ENCODE results near the gene RFX2. TPM values are rescaled to one million over a fixed set of nuclear protein-coding genes. Genes with fewer than 3 reads are reported as not detected.
"Not testable (repeated sequence)": the region's sequence is repeated elsewhere in the genome, so short reads cannot be mapped to it uniquely, and the experiment has no call there.

The RFX2 gene
- total and polyA plus RNA-seq, 2 experiments from 2014 or later, result 2.3 to 4.9 TPM

DNA sequence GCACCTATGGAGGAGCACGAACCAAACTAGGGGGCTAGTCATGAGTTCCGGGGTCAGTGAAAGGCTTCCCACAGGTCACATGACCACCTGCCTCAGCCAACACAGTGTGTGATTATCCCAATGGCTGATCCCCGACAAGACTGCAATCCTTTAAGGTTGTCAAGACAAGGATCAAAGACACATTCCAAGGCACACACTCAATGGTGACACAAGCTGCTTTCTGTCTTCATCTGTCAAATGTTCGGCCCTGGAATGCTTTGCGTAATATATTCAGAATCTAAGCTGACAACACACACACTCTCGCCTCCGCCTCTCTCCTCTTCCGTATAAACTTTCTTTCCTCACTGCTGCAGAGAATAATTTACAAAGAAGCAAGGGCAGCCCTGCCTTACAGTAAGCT is 144.1 kb downstream of the RFX2 start:
- Histone ChIP-seq H3K79me2 (peaks cover 94% of the 10 kb centered on the region), H3K36me3 (replicated peaks; ENCODE audit: insufficient read depth, low read depth) (no peaks in the 10 kb centered on the region), H3K4me1 (ENCODE audit: insufficient read depth) (peaks cover 59% of the 10 kb centered on the region), H3K4me3 (no peak overlapping the region), H3K27me3 (no peaks in the 10 kb centered on the region), H3K9me2 (replicated peaks; ENCODE audit: insufficient read depth) (no peaks in the 10 kb centered on the region), H2AFZ (no peak overlapping the region), H4K20me1 (ENCODE audit: insufficient read depth, poor library complexity, severe bottlenecking) (peaks cover 69% of the 10 kb centered on the region), H3K4me2 (peak overlapping the region; percentile 55), H3K9me3 (ENCODE audit: low read depth) (no peaks in the 10 kb centered on the region), H3K27ac (peak overlapping the region; percentile 71)
- 47% methylated on average over 8 of the region's 8 CpGs for WGBS (ENCODE audit: low lambda C conversion rate, missing lambda C conversion rate)
- peak; percentile 72 for DNase-seq (ENCODE audit: low spot score)
- TF ChIP-seq, protein P1, sequence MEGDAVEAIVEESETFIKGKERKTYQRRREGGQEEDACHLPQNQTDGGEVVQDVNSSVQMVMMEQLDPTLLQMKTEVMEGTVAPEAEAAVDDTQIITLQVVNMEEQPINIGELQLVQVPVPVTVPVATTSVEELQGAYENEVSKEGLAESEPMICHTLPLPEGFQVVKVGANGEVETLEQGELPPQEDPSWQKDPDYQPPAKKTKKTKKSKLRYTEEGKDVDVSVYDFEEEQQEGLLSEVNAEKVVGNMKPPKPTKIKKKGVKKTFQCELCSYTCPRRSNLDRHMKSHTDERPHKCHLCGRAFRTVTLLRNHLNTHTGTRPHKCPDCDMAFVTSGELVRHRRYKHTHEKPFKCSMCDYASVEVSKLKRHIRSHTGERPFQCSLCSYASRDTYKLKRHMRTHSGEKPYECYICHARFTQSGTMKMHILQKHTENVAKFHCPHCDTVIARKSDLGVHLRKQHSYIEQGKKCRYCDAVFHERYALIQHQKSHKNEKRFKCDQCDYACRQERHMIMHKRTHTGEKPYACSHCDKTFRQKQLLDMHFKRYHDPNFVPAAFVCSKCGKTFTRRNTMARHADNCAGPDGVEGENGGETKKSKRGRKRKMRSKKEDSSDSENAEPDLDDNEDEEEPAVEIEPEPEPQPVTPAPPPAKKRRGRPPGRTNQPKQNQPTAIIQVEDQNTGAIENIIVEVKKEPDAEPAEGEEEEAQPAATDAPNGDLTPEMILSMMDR (IDR thresholded peaks at IDR 0.05; ENCODE audit: poor library complexity), result no peak
- TF ChIP-seq EZH2 (IDR thresholded peaks at IDR 0.05; ENCODE audit: borderline replicate concordance), result no peak
- no peak for TF ChIP-seq EZH2phosphoT487 (IDR thresholded peaks at IDR 0.05; ENCODE audit: low read depth, severe bottlenecking, unreplicated experiment)

DNA sequence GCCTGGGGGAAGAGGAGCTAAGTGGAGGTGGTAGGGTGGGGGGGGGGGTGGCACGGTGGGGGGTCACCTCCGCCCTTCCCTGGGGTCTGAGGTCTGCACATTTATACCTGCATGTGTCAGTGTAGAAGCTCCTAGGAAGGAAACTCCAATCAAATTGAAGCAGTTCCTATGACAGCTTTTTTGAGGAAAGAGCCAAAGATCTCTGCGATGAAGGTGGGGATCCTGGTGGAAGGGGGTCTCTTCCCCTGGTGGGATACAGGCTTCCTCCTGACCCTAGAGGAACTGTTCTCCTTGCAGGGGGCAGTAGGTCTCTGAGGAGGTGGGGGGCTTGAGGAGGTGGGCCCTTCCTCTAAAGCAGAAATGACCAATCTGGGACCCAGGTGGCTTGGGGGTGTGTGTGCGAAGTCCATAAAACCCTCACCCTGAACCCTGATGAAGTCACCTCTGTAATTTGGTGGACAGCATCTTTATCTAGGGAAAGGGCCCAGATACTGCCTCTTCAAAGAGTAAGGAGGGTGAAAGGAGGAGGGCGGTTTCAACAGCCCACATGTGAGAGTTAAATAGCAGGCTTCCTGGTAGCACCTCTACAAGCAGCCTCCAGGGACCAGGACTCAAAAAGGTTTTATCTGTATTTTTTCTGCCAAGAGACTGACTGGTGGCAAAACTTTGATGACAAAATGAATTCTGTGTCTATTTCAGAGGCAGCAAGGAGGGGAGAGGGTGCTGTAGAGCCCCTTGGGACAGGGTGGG is 145.3 kb downstream of the RFX2 start:
- no peaks in the 10 kb centered on the region for H3K9me2 ChIP-seq (replicated peaks; ENCODE audit: insufficient read depth)
- TF ChIP-seq, protein P1 (IDR thresholded peaks at IDR 0.05; ENCODE audit: poor library complexity), result no peak
- no peak for TF ChIP-seq EZH2 (IDR thresholded peaks at IDR 0.05; ENCODE audit: borderline replicate concordance)
- TF ChIP-seq EZH2phosphoT487 (IDR thresholded peaks at IDR 0.05; ENCODE audit: low read depth, severe bottlenecking, unreplicated experiment), result no peak
- DNase-seq (ENCODE audit: low spot score), result no peak
- peaks cover 94% of the 10 kb centered on the region for H3K79me2 ChIP-seq
- H3K4me3 ChIP-seq, result no peak overlapping the region
- peaks cover 72% of the 10 kb centered on the region for H3K4me1 ChIP-seq (ENCODE audit: insufficient read depth)
- no peak overlapping the region for H3K4me2 ChIP-seq
- no peaks in the 10 kb centered on the region for H3K27me3 ChIP-seq
- H3K36me3 ChIP-seq (replicated peaks; ENCODE audit: insufficient read depth, low read depth), result no peaks in the 10 kb centered on the region
- no peak overlapping the region for H2AFZ ChIP-seq
- peak overlapping the region; percentile 71 for H3K27ac ChIP-seq
- H3K9me3 ChIP-seq (ENCODE audit: low read depth), result no peaks in the 10 kb centered on the region
- WGBS (ENCODE audit: low lambda C conversion rate, missing lambda C conversion rate), result 94% methylated on average over 4 of the region's 5 CpGs
- H4K20me1 ChIP-seq (ENCODE audit: insufficient read depth, poor library complexity, severe bottlenecking), result peaks cover 73% of the 10 kb centered on the region

DNA sequence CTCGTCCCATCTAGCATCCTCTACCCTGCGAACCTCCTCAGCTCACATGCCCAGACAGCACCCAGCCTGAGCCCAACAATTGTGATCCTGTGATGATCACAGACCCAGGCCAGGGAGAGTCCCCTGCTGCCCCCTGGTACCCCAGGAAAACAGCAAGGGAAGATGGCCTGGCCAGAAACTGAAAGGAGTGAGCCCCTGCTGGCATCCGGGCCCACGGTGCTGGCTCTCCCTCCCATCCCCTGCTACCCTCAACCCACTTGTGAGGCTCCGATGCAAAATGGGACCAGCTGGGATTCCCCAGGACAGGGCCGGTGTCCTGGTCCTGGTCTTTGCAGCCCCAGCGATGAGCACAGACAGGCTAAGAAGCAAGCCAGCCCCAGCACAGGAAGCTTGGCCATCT is 146.4 kb downstream of the RFX2 start:
- Histone ChIP-seq H3K36me3 (replicated peaks; ENCODE audit: insufficient read depth, low read depth) (no peaks in the 10 kb centered on the region), H2AFZ (no peak overlapping the region), H3K4me3 (no peak overlapping the region), H3K27ac (peak overlapping the region; percentile 93), H3K9me2 (replicated peaks; ENCODE audit: insufficient read depth) (no peaks in the 10 kb centered on the region), H3K79me2 (peaks cover 94% of the 10 kb centered on the region), H3K4me2 (no peak overlapping the region), H3K9me3 (ENCODE audit: low read depth) (no peaks in the 10 kb centered on the region), H4K20me1 (ENCODE audit: insufficient read depth, poor library complexity, severe bottlenecking) (peaks cover 72% of the 10 kb centered on the region), H3K27me3 (no peaks in the 10 kb centered on the region), H3K4me1 (ENCODE audit: insufficient read depth) (peaks cover 71% of the 10 kb centered on the region)
- TF ChIP-seq, protein P1 (IDR thresholded peaks at IDR 0.05; ENCODE audit: poor library complexity), result no peak
- no peak for TF ChIP-seq EZH2 (IDR thresholded peaks at IDR 0.05; ENCODE audit: borderline replicate concordance)
- no peak for TF ChIP-seq EZH2phosphoT487 (IDR thresholded peaks at IDR 0.05; ENCODE audit: low read depth, severe bottlenecking, unreplicated experiment)
- 96% methylated on average over 7 of the region's 7 CpGs for WGBS (ENCODE audit: low lambda C conversion rate, missing lambda C conversion rate)
- no peak for DNase-seq (ENCODE audit: low spot score)

DNA sequence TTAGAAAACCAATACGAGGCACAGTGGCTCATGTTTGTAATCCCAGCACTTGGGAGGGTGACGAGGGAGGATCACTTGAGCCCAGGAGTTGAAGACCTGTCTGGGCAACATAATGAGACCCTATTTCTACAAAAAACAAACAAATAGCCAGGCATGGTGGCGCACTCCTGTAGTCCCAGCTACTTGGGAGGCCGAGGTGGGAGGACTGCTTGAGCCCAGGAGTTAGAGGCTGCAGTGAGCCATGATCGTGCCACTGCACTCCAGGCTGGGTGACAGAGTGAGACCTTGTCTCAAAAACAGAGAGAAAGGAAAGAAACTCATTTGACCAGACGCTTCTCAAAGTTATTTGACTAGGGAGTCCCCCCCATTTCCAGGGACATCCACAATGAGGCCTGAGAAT is 147.0 kb downstream of the RFX2 start:
- not testable (repeated sequence) for H3K9me3 ChIP-seq (ENCODE audit: low read depth); DNase-seq (ENCODE audit: low spot score); H3K36me3 ChIP-seq (replicated peaks; ENCODE audit: insufficient read depth, low read depth); H3K27me3 ChIP-seq; H3K9me2 ChIP-seq (replicated peaks; ENCODE audit: insufficient read depth); H3K4me3 ChIP-seq; H2AFZ ChIP-seq
- H3K4me2 ChIP-seq, result peak overlapping the region; percentile 70
- WGBS (ENCODE audit: low lambda C conversion rate, missing lambda C conversion rate), result 84% methylated on average over 6 of the region's 6 CpGs
- H3K79me2 ChIP-seq, result peaks cover 94% of the 10 kb centered on the region
- peaks cover 72% of the 10 kb centered on the region for H4K20me1 ChIP-seq (ENCODE audit: insufficient read depth, poor library complexity, severe bottlenecking)
- H3K4me1 ChIP-seq (ENCODE audit: insufficient read depth), result peaks cover 71% of the 10 kb centered on the region
- peak overlapping the region; percentile 93 for H3K27ac ChIP-seq
